Activated T-helper 17 cell treated with anti-CD3 and anti-CD28 coated beads, Interleukin-2, amount 50 U/mL, for 72 hours (primary cell): Measurements from ENCODE around the gene C12orf57. TPM values are rescaled to one million over a fixed set of nuclear protein-coding genes. Genes with fewer than 3 reads are reported as not detected.
A peak's percentile ranks its signal among the peaks of the same experiment; 100 is the strongest.
"Not testable (repeated sequence)": the region's sequence is repeated elsewhere in the genome, so short reads cannot be mapped to it uniquely, and the experiment has no call there.

Experiments
- ATAC-seq: fragments of 150-1000 bp; cut with Tn5 transposase; replicated peaks from 2 replicates; pipeline ENCODE4 v1.10.0; 2021; ENCODE audit warnings: mild to moderate bottlenecking, moderate library complexity
- H3K27ac Mint-ChIP-seq: one replicate; pipeline ENCODE4 v1.8.0; 2022; ENCODE audit warnings: mixed read lengths
- H3K27me3 Mint-ChIP-seq: one replicate; pipeline ENCODE4 v1.8.0; 2022; ENCODE audit warnings: mixed read lengths
- H3K36me3 Mint-ChIP-seq: one replicate; pipeline ENCODE4 v1.8.0; 2022; ENCODE audit warnings: low read depth, mild to moderate bottlenecking, mixed read lengths
- H3K4me1 Mint-ChIP-seq: one replicate; pipeline ENCODE4 v1.8.0; 2022; ENCODE audit warnings: mixed read lengths
- H3K4me3 Mint-ChIP-seq: one replicate; pipeline ENCODE4 v1.8.0; 2022; ENCODE audit warnings: mild to moderate bottlenecking, mixed read lengths
- H3K9me3 Mint-ChIP-seq: one replicate; pipeline ENCODE4 v1.8.0; 2022; ENCODE audit warnings: mixed read lengths
- total RNA-seq, 2 donors: library from RNA; stranded (reverse); gene quantifications; one replicate each; pipeline ENCODE4 v1.2.3, GENCODE V29; 2022

C12orf57 gene, protein sequence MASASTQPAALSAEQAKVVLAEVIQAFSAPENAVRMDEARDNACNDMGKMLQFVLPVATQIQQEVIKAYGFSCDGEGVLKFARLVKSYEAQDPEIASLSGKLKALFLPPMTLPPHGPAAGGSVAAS
- total RNA-seq = 100 to 1,000 TPM; 192 to 307 TPM

DNA sequence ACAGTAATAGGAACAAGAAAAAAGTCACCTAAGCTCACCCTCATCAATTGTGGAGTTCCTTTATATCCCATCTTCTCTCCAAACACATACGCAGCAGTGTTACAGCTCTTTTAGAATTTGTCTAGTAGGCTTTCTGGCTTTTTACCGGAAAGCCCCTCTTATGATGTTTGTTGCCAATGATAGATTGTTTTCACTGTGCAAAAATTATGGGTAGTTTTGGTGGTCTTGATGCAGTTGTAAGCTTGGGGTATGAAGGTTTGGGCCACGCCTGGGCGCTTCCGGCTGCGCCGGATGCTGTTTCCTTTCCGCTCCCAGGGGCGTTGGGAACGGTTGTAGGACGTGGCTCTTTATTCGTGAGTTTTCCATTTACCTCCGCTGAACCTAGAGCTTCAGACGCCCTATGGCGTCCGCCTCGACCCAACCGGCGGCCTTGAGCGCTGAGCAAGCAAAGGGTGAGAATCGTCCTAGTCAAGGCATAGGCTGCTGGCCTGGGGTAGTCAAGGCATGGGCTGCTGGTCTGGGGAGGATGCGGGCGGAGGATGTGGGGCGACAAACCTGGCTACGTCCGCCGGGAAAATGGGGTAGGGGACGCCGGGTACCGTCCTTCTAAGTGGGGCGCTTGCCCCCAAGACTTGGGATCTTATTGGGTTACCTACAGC lies at the start of gene C12orf57, which contains the start of gene RNU7-1:
Gene C12orf57 (plus strand): TSS at position 301 of the 659 bp plus-strand sequence. CDS start 100 bp downstream, at position 401.
Gene RNU7-1 (plus strand): TSS at position 95 of the 659 bp plus-strand sequence.
- H3K4me3 Mint-ChIP-seq = peak within 1 kb of the TSS; percentile 87
- H3K27me3 Mint-ChIP-seq = no peaks in the 10 kb centered on the region
- peak; percentile 50 for ATAC-seq
- no peaks in the 10 kb centered on the region for H3K9me3 Mint-ChIP-seq
- H3K4me1 Mint-ChIP-seq = peaks cover 30% of the 10 kb centered on the region
- H3K36me3 Mint-ChIP-seq = peaks cover 91% of the 10 kb centered on the region
- H3K27ac Mint-ChIP-seq = peak within 1 kb of the TSS; percentile 100

DNA sequence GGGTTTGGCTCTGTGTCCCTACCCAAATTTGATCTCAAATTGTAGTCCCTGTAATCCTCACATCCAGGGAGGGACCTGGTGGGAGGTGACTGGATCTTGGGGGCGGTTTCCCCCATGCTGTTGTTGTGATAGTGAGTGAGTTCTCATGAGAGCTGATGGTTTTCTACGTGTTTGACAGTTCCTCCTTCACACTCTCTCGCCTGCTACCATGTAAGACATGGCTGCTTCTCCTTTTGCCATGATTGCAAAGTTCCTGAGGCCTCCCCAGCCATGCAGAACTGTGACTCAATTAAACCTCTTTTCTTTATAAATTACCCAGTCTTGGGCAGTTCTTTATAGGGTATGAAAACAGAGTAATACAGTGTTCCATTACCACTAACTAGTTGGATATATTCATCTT lies 49.5 kb upstream of the C12orf57 start:
- Mint-ChIP-seq H3K4me3 (no peak overlapping the region), H3K27me3 (no peaks in the 10 kb centered on the region), H3K27ac (no peak overlapping the region), H3K9me3 (no peaks in the 10 kb centered on the region), H3K4me1 (peaks cover 4% of the 10 kb centered on the region), H3K36me3 (no peaks in the 10 kb centered on the region)
- ATAC-seq = no peak

DNA sequence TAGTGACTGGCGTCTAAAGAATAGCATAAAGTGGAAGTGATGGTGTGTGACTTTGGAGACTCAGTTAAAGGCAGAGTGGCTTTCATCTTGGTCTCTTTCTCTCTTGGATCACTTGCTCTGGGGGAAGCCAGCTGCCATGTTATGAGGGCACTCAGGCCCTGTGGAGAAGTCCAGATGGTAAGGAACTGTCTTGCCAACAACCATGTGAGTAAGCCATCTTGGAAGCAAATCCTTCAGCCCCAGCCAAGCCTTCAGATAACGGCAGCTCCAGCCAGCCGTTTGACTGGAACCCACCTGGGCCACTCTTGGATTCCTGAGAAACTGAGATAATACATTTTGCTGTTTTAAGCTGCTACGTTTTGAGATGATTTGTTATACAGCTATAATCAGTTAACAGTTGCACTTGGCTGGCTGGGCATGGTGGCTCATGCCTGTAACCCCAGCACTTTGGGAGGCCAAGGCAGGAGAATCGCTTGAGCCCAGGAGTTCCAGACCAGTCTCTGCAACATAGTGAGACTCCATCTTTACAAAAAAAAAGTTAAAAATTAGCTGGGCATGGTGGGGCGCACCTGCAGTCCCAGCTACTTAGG lies 46.9 kb upstream of the C12orf57 start:
- H3K4me1 Mint-ChIP-seq = no peaks in the 10 kb centered on the region
- no peak overlapping the region for H3K27ac Mint-ChIP-seq
- H3K9me3 Mint-ChIP-seq = no peaks in the 10 kb centered on the region
- H3K4me3 Mint-ChIP-seq = no peak overlapping the region
- H3K36me3 Mint-ChIP-seq = no peaks in the 10 kb centered on the region
- no peaks in the 10 kb centered on the region for H3K27me3 Mint-ChIP-seq
- ATAC-seq = no peak

DNA sequence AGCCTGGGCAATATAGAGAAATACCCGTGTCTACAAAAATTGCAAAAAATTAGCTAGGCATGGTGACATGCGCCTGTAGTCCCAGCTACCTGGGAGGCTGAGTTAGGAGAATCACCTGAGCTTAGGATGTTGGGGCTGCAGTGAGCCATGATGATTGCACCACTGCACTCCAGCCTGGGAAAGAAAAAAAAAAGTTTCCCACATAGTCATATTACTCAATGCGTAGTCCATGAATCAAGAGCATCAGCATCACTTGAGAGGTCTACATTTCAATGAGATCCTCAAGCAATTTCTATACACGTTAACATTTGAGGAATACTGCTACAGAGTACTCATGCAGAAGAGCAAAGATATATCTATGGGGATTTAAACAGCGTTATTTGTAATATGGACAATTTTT lies 44.4 kb upstream of the C12orf57 start:
- no peak overlapping the region for H3K27ac Mint-ChIP-seq
- no peaks in the 10 kb centered on the region for H3K9me3 Mint-ChIP-seq
- H3K4me1 Mint-ChIP-seq = peaks cover 4% of the 10 kb centered on the region
- ATAC-seq = no peak
- H3K4me3 Mint-ChIP-seq = no peak overlapping the region
- H3K27me3 Mint-ChIP-seq = no peaks in the 10 kb centered on the region
- H3K36me3 Mint-ChIP-seq = no peaks in the 10 kb centered on the region

DNA sequence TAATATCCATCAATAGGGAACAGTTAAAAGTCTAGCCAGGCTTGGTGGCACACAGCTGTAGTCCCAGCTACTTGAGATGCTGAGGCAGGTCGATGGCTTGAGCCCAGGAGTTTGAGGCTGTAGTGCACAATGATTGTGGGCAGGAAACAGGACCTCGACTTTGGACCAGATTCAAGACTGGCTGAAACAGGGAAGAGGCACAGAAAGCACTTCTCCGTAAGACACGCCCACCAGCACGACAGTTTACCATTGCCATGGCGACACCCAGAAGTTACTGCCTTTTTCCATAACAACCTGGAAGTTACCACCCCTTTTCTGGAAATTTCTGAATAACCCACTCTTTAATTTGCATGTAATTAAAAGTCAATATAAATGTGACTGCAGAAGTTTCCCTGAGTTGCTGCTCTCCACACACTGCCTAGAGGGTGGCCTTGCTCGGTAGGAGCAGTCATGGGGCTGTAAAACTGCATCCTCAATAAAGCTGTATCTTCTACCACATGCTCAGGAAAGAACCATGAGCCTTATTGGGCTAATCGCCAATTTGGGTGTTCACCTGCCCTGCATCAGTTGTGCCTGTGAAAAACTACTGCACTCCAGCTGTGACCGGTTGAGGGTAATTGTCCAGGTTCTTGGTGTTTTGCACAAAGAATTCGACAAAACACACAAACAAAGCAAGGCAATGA lies 43.8 kb upstream of the C12orf57 start:
- ATAC-seq = no peak
- Mint-ChIP-seq H3K4me1 (peaks cover 4% of the 10 kb centered on the region), H3K4me3 (no peak overlapping the region), H3K27me3 (no peaks in the 10 kb centered on the region), H3K27ac (no peak overlapping the region), H3K36me3 (no peaks in the 10 kb centered on the region), H3K9me3 (no peaks in the 10 kb centered on the region)

DNA sequence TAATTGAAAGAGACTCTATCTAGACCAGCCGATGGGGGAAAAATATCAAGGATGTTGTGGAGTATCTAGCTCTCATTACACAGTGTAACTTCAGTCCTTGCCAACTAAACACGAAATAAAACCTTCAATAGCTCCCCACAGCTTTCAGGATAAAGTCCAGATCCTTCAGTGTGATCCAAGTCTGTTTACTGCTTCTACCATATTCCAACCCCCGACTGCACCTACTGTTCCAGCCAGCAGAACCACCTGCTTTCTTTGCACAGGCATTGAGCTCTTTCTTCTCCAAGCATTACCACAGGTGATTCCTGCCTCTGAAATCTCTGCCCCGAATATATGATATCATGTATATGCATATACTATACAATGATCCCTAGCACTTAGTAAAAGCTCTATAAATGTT lies 41.4 kb upstream of the C12orf57 start:
- no peak overlapping the region for H3K4me3 Mint-ChIP-seq
- H3K4me1 Mint-ChIP-seq = peaks cover 4% of the 10 kb centered on the region
- no peaks in the 10 kb centered on the region for H3K9me3 Mint-ChIP-seq
- H3K27ac Mint-ChIP-seq = peak overlapping the region; percentile 11
- no peaks in the 10 kb centered on the region for H3K36me3 Mint-ChIP-seq
- H3K27me3 Mint-ChIP-seq = no peaks in the 10 kb centered on the region
- ATAC-seq = no peak

DNA sequence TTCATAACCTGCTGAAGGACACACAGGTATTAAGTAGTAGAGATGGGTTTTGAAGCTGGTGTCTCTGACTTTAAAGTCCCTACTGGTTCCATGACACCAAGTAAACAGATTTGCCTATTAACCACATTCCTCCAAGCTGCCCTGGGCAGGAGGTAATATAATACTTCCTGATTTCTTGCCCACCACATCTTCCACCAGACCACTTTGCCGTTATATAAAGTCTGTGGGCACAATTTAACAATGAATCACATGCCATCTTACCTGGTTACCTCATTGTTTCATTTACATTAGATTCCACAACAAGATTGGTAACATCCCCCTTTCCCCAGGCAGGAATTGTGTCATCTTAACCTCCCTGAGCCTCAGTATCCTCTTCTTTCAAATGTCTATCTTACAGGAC lies 40.1 kb upstream of the C12orf57 start:
- Mint-ChIP-seq H3K36me3 (no peaks in the 10 kb centered on the region), H3K27ac (no peak overlapping the region), H3K4me1 (peaks cover 4% of the 10 kb centered on the region), H3K27me3 (no peaks in the 10 kb centered on the region), H3K4me3 (no peak overlapping the region), H3K9me3 (no peaks in the 10 kb centered on the region)
- no peak for ATAC-seq

DNA sequence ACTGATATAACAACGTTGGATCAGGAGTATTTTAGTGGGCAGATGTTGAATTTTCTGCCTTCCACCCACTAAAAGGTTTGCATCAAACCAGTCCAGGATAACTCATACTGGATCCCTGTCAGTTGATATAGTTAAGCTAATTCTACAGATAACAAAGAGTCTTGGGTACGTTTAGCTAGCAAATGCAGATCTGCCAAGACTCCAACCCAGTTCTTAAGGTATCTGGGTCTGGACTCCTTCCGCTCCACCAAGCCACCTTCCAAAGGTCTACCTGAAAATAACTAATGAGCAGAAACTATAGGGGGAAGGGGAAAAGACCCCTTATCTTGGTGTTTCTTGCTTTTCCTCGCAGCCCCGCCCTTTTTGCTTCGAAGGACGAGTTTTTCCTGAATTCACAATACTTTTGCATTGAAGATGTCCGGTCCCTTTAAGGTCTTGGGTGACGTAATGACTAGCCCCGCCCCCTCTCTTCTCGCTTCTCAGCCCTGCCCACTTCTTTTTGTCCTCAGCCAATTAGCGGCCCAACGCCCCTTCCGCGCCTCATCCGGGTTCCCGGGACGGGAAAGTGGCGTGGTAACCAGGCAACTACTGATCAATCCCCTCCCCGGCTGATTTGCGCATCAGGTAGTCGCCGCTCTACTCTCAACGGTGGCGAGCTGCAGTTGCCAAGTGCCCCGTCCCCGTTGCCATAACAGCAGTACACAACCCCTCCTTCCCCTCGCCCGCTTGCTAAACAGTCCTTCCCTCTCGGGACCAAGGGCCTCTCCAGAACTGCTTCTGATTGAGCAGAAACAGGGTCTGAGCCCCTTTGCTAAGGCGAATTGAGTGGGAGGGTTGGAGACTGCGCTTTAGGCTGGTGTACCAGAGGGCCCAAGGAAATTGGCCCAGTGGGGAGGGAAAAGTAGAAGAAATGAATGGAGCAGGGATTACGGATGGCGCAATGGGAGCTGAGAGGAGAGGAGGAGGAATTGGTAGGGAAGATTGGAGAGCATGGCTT lies 39.2 kb upstream of the C12orf57 start, which contains the start of gene LRRC23:
Gene LRRC23 (plus strand): TSS at position 543 of the 997 bp plus-strand sequence. CDS start 812 bp downstream, outside the sequence.
- peak; percentile 99 for ATAC-seq
- no peak within 1 kb of the TSS for H3K4me3 Mint-ChIP-seq
- H3K27me3 Mint-ChIP-seq = no peaks in the 10 kb centered on the region
- no peaks in the 10 kb centered on the region for H3K9me3 Mint-ChIP-seq
- no peak within 1 kb of the TSS for H3K27ac Mint-ChIP-seq
- H3K4me1 Mint-ChIP-seq = peaks cover 4% of the 10 kb centered on the region
- H3K36me3 Mint-ChIP-seq = no peaks in the 10 kb centered on the region

DNA sequence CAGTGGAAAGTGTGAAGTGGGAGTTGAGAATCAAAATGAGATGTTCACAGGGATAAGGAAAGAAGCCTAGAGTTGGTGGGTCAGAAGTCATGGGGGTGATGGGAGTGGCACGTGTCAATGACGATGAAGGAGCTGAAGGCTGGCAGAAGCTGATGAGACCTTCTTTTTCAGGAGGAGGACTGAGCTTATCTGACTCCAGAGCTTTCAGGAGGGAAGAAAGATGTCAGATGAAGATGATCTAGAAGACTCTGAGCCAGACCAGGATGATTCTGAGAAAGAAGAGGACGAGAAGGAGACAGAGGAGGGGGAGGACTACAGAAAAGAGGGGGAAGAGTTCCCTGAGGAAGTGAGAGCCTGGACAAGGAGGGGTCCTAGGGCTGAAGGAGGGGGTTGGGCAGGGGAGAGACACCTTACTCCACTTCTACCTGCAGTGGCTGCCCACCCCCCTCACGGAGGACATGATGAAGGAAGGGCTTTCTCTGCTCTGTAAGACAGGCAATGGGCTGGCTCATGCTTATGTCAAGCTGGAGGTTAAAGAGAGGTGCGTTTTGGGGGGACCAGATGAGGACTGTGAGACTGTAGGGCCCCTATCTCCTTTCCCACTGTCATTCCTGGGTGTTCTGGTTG lies 38.3 kb upstream of the C12orf57 start:
- Mint-ChIP-seq H3K27me3 (no peaks in the 10 kb centered on the region), H3K4me3 (no peak overlapping the region), H3K36me3 (no peaks in the 10 kb centered on the region), H3K4me1 (peaks cover 4% of the 10 kb centered on the region), H3K27ac (no peak overlapping the region), H3K9me3 (no peaks in the 10 kb centered on the region)
- no peak for ATAC-seq

DNA sequence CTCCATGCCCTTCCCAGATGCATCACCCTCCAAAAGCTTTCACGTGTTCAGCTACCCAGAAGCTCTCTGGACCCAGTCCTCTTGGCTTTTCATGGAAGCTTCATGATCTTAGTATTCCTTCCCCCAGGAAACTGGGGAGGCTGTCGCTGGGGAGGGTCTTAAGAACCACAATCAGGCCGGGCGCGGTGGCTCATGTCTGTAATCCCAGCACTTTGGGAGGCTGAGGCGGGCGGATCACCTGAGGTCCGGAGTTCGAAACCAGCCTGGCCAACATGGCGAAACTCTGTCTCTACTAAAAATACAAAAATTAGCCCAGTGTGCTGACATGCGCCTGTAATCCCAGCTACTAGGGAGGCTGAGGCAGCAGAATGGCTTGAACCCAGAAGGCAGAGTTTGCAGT lies 35.7 kb upstream of the C12orf57 start:
- H3K27me3 Mint-ChIP-seq, H3K36me3 Mint-ChIP-seq, H3K27ac Mint-ChIP-seq, ATAC-seq, H3K4me3 Mint-ChIP-seq, H3K9me3 Mint-ChIP-seq, H3K4me1 Mint-ChIP-seq: not testable (repeated sequence)

DNA sequence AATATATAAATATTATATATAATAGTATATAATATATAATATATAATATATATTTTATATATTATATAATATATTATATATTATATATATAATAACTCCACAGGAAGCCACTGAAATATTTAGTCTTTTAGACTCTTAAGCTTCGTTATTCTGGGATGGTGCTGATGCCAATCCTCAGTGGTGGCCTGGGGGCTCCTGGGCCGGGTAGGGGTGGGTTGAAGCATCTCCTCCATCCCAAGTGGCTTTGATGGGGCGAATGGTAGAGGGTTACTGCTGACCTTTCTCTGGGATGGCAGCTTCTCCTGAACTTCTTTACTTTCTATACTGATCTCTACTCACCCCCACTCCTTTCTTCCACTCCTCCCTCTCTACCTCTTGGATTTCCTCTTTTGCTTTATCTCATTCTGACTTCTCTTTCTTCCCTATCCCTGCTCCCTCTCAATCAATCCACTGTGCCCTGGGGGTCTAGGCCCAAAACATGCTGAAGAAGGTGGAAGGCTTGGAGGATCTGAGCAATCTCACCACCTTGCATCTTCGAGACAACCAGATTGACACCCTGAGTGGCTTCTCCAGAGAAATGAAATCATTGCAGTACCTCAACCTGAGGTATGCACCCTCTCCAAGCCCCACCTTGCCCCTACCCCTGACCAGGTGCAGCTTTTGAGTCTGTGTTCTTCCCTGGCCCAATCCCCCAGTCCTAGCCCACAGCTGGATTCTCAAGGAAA lies 34.2 kb upstream of the C12orf57 start:
- Mint-ChIP-seq H3K27ac (no peak overlapping the region), H3K4me3 (no peak overlapping the region)
- ATAC-seq = no peak

DNA sequence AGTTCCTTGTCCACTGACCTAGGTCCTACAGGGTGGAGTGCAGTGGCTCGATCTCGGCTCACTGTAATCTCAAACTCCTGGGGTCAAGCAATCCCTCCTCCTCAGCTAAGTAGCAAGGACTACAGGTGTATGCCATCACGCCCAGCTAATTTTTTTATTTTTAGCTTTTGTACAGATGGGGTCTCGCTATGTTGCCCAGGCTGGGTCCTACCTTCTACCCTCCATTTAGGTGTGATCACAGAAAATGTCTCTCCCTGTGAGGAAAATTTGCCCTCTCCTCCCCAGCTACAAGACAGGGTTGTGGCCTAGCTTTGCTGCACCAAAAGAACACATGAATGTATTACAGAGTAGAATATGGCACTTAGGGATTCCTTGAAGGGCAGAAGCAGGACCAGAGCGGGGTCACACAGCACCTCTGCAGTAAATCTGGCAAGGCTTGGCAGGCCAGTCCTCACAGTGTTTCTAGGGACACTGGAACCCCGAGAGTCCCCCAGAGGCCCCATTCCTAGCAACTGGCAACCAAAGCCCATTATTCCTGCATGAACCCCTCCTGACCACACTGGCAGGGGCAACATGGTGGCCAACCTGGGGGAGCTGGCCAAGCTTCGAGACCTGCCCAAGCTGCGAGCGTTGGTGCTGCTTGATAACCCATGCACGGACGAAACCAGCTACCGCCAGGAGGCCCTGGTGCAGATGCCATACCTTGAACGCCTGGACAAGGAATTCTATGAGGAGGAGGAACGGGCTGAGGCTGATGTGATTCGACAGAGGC lies 31.5 kb upstream of the C12orf57 start:
- Mint-ChIP-seq H3K36me3 (peaks cover 33% of the 10 kb centered on the region), H3K9me3 (no peaks in the 10 kb centered on the region), H3K27me3 (no peaks in the 10 kb centered on the region), H3K27ac (peak overlapping the region; percentile 93), H3K4me3 (peak overlapping the region; percentile 96), H3K4me1 (peaks cover 14% of the 10 kb centered on the region)
- no peak for ATAC-seq

More for the DNA sequence above, 34.2 kb upstream of the C12orf57 start:
- H3K27me3 Mint-ChIP-seq = no peaks in the 10 kb centered on the region
- peaks cover 5% of the 10 kb centered on the region for H3K36me3 Mint-ChIP-seq
- H3K9me3 Mint-ChIP-seq = no peaks in the 10 kb centered on the region
- peaks cover 8% of the 10 kb centered on the region for H3K4me1 Mint-ChIP-seq
